A673 (cell line): ENCODE results near the gene TMEM129.

Source experiments
- CTCF ChIP-seq: fragments of 300-800, 200-600 bp; sonication (generic); conservative IDR thresholded peaks from 2 replicates; pipeline ENCODE4 v1.5.1; 2017; ENCODE audit warnings: low read depth, mild to moderate bottlenecking, antibody characterized with exemption, low read length, moderate library complexity, mixed read lengths
- EZH2 ChIP-seq: fragments of 200-600 bp; sonication (generic); IDR thresholded peaks from 2 replicates; pipeline ENCODE4 v1.6.1; 2017; ENCODE audit warnings: borderline replicate concordance, low read depth, mild to moderate bottlenecking, mixed read lengths, antibody characterized with exemption, low read length; ENCODE audit not compliant: poor library complexity, severe bottlenecking

GRCh38 chr4:1712216-1713002 is 8.7 kb downstream of the TMEM129 start, which contains the start of gene SLBP:
- TF ChIP-seq EZH2, result no peak
- no peak for TF ChIP-seq CTCF
